BLaER1 (cell line): ENCODE results near the gene TYRO3.

Experiments used
- H3K27ac ChIP-seq: shearing (Covaris generic); formaldehyde crosslinking; 2 replicates; pipeline ENCODE4 v1.8.1; 2022
- H3K27me3 ChIP-seq: shearing (Covaris generic); formaldehyde crosslinking; 2 replicates; pipeline ENCODE4 v1.8.1; 2022
- H3K36me3 ChIP-seq: shearing (Covaris generic); formaldehyde crosslinking; 2 replicates; pipeline ENCODE4 v1.8.1; 2022
- H3K4me1 ChIP-seq: shearing (Covaris generic); formaldehyde crosslinking; 2 replicates; pipeline ENCODE4 v1.8.1; 2022
- H3K4me2 ChIP-seq: shearing (Covaris generic); formaldehyde crosslinking; 2 replicates; pipeline ENCODE4 v1.8.1; 2022
- H3K4me3 ChIP-seq: shearing (Covaris generic); formaldehyde crosslinking; 2 replicates; pipeline ENCODE4 v1.8.1; 2022
- H3K9ac ChIP-seq: shearing (Covaris generic); formaldehyde crosslinking; 2 replicates; pipeline ENCODE4 v1.8.1; 2022
- H3K9me3 ChIP-seq: shearing (Covaris generic); formaldehyde crosslinking; 2 replicates; pipeline ENCODE4 v1.8.1; 2022
- H4K20me1 ChIP-seq: shearing (Covaris generic); formaldehyde crosslinking; 2 replicates; pipeline ENCODE4 v1.8.1; 2022
- Cebpa-rat ChIP-seq: shearing (Covaris generic); IDR thresholded peaks from 2 replicates; pipeline ENCODE4 v1.8.1; 2022

TYRO3 gene

DNA sequence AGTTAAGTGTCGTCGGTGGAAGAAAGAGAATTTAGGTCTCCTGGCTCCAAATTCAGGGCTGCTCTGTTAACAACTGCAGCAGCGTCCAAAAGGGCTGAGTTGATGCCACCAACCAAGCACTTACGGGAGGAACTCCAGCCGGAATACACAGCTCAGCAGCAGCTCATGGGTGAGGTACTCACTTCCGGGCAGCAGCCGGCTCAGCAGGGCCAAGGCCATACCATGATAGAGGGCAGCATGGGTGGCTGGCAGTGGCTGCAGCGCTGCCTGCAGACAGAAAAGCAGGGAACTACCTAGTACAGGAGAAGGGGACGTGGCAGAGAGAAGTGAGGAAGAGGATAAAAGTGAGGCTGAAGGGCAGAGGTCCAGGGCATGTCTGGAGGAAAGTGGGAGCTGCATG, 37.4 kb upstream of the TYRO3 start:
- Histone ChIP-seq H4K20me1 (no peaks in the 10 kb centered on the region), H3K27ac (no peak overlapping the region), H3K9me3 (no peaks in the 10 kb centered on the region), H3K9ac (no peak overlapping the region), H3K36me3 (peaks cover 85% of the 10 kb centered on the region), H3K4me1 (peaks cover 10% of the 10 kb centered on the region; the same call in 1 of the 2 replicates), H3K4me2 (no peak overlapping the region), H3K27me3 (no peaks in the 10 kb centered on the region), H3K4me3 (no peak overlapping the region)
- no peak for TF ChIP-seq Cebpa-rat

- Histone ChIP-seq H3K27me3 (no peaks in the 10 kb centered on the region), H3K4me1 (peaks cover 4% of the 10 kb centered on the region; the same call in 1 of the 2 replicates), H3K36me3 (peaks cover 85% of the 10 kb centered on the region), H3K4me2 (no peak overlapping the region), H3K9ac (no peak overlapping the region), H3K9me3 (no peaks in the 10 kb centered on the region), H3K27ac (no peak overlapping the region), H3K4me3 (no peak overlapping the region), H4K20me1 (no peaks in the 10 kb centered on the region)
- no peak for TF ChIP-seq Cebpa-rat
These were observed 35.9 kb upstream of the TYRO3 start for GRCh38 chr15:41523097-41523496.

GRCh38 chr15:41530363-41530956, 28.6 kb upstream of the TYRO3 start:
- H3K36me3 ChIP-seq = peaks cover 85% of the 10 kb centered on the region
- H3K4me1 ChIP-seq = peaks cover 40% of the 10 kb centered on the region
- H3K4me2 ChIP-seq = peak overlapping the region; percentile 65
- H3K27me3 ChIP-seq = no peaks in the 10 kb centered on the region
- H3K9ac ChIP-seq = peak overlapping the region; percentile 72; the same call in 1 of the 2 replicates
- H3K9me3 ChIP-seq = no peaks in the 10 kb centered on the region
- no peak for TF ChIP-seq Cebpa-rat
- H4K20me1 ChIP-seq = no peaks in the 10 kb centered on the region
- peak overlapping the region; percentile 83 for H3K27ac ChIP-seq
- no peak overlapping the region for H3K4me3 ChIP-seq

DNA sequence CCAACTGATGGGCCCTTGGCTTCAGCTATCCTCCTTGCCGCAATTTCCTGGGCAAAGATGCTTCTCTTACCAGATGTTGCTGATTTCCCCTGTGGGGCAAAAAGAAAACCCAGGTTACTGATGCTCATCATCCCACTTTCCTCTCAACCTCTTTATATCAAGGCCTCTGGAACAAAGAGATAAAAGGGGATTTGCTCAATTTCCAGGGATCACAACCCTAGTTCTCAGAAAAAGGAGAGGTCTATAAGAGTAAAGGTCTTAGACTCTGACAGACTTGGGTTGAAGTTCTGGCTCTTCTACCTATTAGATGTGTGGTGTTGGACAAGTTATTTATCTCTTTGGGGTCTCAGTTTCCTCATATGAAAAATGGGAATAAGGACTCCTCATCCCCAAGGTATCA, 23.5 kb upstream of the TYRO3 start:
- Histone ChIP-seq H3K36me3 (peaks cover 55% of the 10 kb centered on the region), H3K27me3 (no peaks in the 10 kb centered on the region), H3K4me3 (no peak overlapping the region), H3K4me2 (peak overlapping the region; percentile 19), H3K27ac (no peak overlapping the region), H3K9me3 (no peaks in the 10 kb centered on the region), H3K9ac (no peak overlapping the region), H3K4me1 (peaks cover 49% of the 10 kb centered on the region), H4K20me1 (no peaks in the 10 kb centered on the region)
- no peak for TF ChIP-seq Cebpa-rat

DNA sequence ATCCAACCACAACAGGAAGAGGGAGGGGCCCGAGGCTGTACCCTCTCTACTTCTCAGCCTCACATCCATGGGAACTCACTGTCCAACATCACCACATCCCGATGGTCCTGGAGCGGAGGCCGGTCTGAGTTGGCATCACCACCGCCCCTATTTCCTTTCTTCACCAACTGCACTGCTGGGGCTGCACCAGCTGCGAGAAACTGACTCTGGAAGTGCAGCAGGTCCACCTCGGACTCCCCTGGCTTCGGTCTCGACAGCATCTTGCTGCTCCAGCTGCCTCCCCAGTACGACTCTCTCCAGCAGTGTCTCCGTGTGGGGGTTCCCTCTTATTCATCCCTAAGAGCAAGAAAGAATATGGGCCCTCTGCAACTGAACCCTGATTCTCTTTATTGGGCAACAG, 22.1 kb upstream of the TYRO3 start:
- H3K4me3 ChIP-seq = no peak overlapping the region
- no peaks in the 10 kb centered on the region for H4K20me1 ChIP-seq
- H3K9ac ChIP-seq = no peak overlapping the region
- peak overlapping the region; percentile 15; the same call in 1 of the 2 replicates for H3K4me2 ChIP-seq
- H3K36me3 ChIP-seq = peaks cover 59% of the 10 kb centered on the region
- no peaks in the 10 kb centered on the region for H3K27me3 ChIP-seq
- H3K4me1 ChIP-seq = peaks cover 35% of the 10 kb centered on the region
- no peak overlapping the region for H3K27ac ChIP-seq
- H3K9me3 ChIP-seq = no peaks in the 10 kb centered on the region
- no peak for TF ChIP-seq Cebpa-rat

DNA sequence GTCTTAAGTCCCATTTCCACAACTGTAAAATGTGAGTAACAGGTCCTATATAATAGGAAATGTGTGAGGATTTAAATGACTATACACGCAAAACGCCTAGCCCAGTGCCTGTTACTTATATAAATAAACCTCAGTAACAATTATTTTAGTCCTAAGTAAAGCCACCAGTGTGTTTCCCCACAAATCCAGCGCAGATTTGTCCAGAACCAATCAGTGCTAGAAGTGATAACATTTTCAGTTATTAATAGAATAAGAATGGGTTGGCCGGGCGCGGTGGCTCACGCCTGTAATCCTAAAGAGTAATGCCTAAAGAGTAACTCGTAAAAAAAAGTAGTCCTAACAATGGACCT, 15.5 kb upstream of the TYRO3 start:
- Histone ChIP-seq H3K27me3 (no peaks in the 10 kb centered on the region), H3K4me1 (peaks cover 17% of the 10 kb centered on the region), H3K4me2 (peak overlapping the region; percentile 85), H4K20me1 (no peaks in the 10 kb centered on the region), H3K36me3 (0 out of 2 replicates have a peak, but pooled peaks cover 5% of the 10 kb centered on the region), H3K27ac (peak overlapping the region; percentile 86), H3K9ac (peak overlapping the region; percentile 91), H3K9me3 (no peaks in the 10 kb centered on the region), H3K4me3 (peak overlapping the region; percentile 94)
- no peak for TF ChIP-seq Cebpa-rat

DNA sequence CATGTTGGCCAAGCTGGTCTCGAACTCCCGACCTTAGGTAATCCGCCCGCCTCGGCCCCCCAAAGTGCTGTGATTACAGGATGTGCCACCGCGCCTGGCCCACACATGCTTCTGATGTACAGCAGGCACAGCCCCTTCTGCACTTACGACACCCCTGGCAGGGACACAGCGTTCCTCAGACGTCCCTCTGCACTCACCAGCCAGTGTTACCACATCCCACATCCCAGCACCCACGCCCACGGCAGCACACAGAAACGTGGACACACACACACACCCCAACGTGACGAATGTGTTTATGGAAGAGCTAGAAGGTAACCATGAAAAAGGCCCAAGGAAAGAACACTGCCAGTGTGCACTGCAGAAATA, 14.4 kb upstream of the TYRO3 start:
- H4K20me1 ChIP-seq = no peaks in the 10 kb centered on the region
- no peak overlapping the region; the same call in 1 of the 2 replicates for H3K9ac ChIP-seq
- no peaks in the 10 kb centered on the region for H3K27me3 ChIP-seq
- H3K4me2 ChIP-seq = peak overlapping the region; percentile 85
- no peak overlapping the region for H3K27ac ChIP-seq
- H3K4me3 ChIP-seq = peak overlapping the region; percentile 94
- H3K36me3 ChIP-seq = 0 out of 2 replicates have a peak, but pooled peaks cover 5% of the 10 kb centered on the region
- 0 out of 2 replicates have a peak, but pooled peaks have one; percentile 7 for TF ChIP-seq Cebpa-rat
- H3K4me1 ChIP-seq = peaks cover 17% of the 10 kb centered on the region
- no peaks in the 10 kb centered on the region for H3K9me3 ChIP-seq

DNA sequence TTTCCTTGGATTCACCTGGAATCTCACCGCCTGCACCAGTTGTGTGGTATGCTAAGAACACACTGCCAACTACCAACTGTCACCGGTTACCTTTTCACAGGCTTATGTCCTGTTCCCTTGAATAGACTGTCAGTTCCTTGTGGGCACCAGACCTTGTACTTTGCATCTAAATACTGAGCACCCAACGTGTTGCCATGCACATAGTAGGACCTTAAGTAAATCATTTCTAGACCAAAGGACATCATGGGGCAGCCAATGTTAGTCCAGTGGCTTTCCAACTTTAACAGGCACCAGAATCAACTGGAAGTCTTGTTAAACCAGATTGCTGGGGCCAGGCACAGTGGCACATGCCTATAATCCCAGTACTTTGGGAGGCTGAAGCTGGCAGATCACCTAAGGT, 13.8 kb upstream of the TYRO3 start:
- no peaks in the 10 kb centered on the region for H3K27me3 ChIP-seq
- no peak for TF ChIP-seq Cebpa-rat
- 0 out of 2 replicates have a peak, but pooled peaks cover 5% of the 10 kb centered on the region for H3K36me3 ChIP-seq
- H3K4me3 ChIP-seq = no peak overlapping the region
- peaks cover 17% of the 10 kb centered on the region for H3K4me1 ChIP-seq
- no peak overlapping the region for H3K9ac ChIP-seq
- H3K4me2 ChIP-seq = no peak overlapping the region
- H3K27ac ChIP-seq = no peak overlapping the region
- no peaks in the 10 kb centered on the region for H4K20me1 ChIP-seq
- H3K9me3 ChIP-seq = no peaks in the 10 kb centered on the region

DNA sequence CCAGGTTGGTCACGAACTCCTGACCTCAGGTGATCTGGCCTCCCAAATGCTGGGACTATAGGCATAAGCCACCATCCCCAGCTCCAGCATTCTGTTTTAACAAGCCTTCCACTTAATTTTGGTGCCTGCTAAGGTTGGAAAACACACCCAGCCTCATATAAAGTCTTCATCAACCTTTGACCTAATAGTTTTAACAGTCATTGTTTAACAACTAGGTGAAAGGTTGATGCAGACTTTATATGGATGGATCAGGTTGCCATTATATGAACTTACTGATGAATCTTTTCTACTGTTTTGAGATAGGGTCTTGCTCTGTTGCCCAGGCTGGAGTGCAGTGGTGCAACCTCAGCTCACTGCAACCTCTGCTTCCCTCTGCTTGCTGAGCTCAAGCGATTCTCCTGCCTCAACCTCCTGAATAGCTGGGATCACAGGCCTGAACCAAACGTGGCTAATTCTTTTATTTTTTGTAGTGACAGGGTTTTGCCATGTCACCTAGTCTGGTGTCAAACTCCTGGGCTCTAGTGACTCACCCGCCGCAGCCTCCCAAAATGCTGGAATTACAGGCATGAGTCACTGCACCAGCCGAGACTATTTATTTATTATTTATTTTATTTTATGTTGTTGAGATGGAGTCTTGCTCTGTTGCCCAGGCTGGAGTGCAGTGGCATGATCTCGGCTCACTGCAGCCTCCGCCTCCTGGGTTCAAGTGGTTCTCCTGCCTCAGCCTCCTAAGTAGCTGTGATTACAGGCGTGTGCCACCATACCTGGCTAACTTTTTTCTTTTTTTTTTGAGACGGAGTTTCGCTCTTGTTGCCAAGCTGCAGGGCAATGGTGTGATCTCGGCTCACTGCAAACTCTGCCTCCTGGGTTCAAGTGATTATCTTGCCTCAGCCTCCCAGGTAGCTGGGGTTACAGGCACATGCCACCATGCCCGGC, 11.9 kb upstream of the TYRO3 start:
- no peak for TF ChIP-seq Cebpa-rat
- no peak overlapping the region for H3K27ac ChIP-seq
- no peaks in the 10 kb centered on the region for H3K9me3 ChIP-seq
- no peaks in the 10 kb centered on the region for H3K36me3 ChIP-seq
- H3K27me3 ChIP-seq = no peaks in the 10 kb centered on the region
- H3K4me1 ChIP-seq = peaks cover 17% of the 10 kb centered on the region
- H3K4me3 ChIP-seq = no peak overlapping the region
- no peaks in the 10 kb centered on the region for H4K20me1 ChIP-seq
- no peak overlapping the region for H3K4me2 ChIP-seq
- H3K9ac ChIP-seq = no peak overlapping the region
